ENCODE results near the gene CDH5.

- TF ChIP-seq CTCF (conservative IDR thresholded peaks at IDR 0.05) = no peak
- TF ChIP-seq ZFX (IDR thresholded peaks at IDR 0.05) = no peak
Observed at GRCh38 chr16:66409156-66409555, 42.7 kb downstream of the CDH5 start.
